Subcutaneous adipose tissue (tissue), 4 donors: Measurements from ENCODE around the gene ADAM23. TPM values are rescaled to one million over a fixed set of nuclear protein-coding genes. Genes with fewer than 3 reads are reported as not detected.

Experiments
- CTCF ChIP-seq: fragments of 450-650 bp; IDR thresholded peaks from one replicate; pipeline ENCODE4 v1.5.1; 2016; ENCODE audit warnings: low read depth, mild to moderate bottlenecking, control low read depth, antibody characterized with exemption, moderate library complexity
- total RNA-seq, 4 donors: library from RNA; depleted of rRNA; stranded (reverse); fragments of >200 nt; gene quantifications; one replicate each; pipeline ENCODE4 v1.1.0, GENCODE V29; 2016

ADAM23 gene
- total RNA-seq, 4 donors from 2014 or later, result 0.19 to 1.1 (median 0.50) TPM

DNA sequence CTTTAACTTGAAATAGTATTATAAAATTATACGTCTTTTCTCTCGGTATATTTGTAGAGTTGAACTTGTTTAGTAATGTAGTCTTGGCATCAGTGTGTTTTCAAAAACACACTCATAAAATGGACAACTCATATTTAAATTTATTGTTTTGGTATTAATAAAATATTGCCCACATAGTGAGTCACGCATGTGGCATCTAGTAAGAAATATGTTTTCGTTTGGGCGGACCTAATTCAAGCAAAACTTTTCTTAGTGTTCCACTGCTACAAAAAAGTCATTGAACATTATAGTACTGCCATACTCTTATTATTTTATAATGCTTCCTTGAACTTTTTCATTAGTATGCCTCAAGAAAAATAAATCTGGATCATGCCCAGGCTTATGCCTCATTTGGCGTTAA lies 167.9 kb downstream of the ADAM23 start:
- TF ChIP-seq CTCF, result no peak

DNA sequence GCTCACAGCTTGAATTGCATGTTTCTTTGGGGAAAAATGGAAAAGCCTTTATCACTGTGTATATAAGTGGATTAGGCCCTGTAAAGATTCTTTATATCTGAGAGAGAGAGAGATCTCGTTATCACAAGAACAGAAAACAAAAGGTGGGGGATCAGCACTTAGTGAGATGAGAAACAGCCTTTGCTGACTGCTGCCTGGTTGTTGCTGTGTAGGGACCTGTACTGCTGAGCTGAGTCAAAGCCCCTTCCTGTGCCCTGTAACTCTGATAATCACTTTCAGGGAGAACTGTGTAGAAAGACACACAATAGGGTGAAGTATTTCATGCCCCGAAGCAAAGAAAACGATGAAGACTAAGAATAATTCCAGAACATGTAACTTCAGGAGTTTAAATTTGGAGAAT lies 168.4 kb downstream of the ADAM23 start:
- TF ChIP-seq CTCF, result no peak

- TF ChIP-seq CTCF, result no peak
Observed at GRCh38 chr2:206614811-206615210, 171.5 kb downstream of the ADAM23 start.

GRCh38 chr2:206615417-206616089 lies 172.2 kb downstream of the ADAM23 start:
- no peak for TF ChIP-seq CTCF

DNA sequence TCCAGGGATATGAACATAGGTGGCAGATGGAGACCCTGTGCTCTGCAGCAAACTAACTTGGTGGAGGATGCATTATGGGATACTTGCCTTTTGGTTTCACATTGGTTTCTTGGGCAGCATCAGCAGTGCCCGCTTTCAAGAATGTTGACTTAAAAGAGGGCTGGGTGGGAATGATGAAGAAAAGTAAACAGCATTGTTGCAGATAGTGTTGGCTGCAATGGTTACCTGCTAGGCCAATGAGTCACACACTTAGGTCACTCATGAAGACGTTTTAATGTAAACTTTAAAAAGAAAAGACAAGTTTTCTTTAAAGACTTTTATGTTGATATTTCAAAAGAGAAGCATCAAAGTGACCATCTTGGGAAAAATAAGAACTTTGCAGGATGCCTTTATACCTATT lies 172.8 kb downstream of the ADAM23 start:
- TF ChIP-seq CTCF, result no peak

DNA sequence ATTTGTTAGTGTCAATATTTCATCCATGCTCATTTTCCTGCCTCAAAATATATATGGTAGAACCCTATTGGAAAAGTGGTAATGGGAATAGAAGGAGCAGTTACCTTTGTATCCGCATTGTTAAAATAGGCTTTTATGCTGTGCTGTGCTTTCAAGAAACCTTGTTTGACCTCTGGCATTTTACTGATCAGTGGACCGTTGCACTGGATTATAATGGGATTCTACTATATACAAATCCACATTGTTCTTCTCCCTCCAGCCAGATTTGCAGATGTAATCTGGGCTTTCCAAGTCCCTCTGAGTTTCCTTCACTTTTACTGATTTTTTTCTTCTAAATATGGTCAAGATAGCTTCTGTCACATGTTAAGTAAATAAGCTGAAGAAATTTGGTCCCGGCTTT lies 175.7 kb downstream of the ADAM23 start:
- TF ChIP-seq CTCF, result no peak

DNA sequence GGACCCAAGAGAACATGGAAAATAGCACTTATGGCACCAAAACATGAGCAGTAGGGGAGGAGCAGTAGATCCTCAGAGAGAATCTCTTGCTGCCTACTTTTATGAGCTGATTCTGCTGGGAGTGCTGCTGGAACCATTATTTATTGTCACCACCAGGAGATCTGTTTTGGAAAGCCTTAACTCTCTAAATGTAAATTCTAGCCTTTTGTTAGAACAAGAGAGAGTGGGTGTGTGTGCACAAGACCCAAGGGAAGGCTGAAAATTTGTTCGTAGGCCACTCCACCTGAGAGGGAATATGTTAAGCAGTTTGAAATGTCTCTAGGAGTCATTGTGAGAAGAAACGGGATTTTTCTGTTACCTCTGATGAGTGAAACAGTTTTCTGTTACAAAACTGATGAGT lies 182.8 kb downstream of the ADAM23 start:
- no peak for TF ChIP-seq CTCF
